ENCODE data around the gene PRND.
"Not testable (repeated sequence)": the region's sequence is repeated elsewhere in the genome, so short reads cannot be mapped to it uniquely, and the experiment has no call there.

The PRND gene

DNA sequence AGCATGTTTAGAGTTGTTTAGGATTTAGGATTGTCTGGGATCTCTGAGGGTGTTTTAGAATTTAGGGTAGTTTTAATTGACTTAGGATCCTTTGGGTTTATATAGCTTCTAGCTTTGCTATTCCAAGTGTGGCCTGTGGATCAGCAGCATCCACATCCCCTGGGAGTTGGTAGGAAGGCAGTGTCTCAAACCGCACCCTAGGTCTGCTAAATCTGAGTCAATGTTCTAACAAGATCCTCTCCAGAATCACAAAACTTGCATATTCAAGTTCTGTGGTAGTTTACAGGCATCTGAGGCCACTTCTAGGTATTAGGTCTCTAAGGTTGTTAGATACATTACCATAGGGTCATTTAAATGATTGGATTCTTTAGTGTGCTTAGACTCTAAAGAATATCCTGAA, 48.3 kb downstream of the PRND start:
- TF ChIP-seq POLR2A (IDR thresholded peaks at IDR 0.05; ENCODE audit: low read length) (no peak), GATA1 (IDR thresholded peaks at IDR 0.05; ENCODE audit: low read depth, low read length) (no peak)
- DNase-seq: no peak

- DNase-seq: no peak
- TF ChIP-seq GATA1 (IDR thresholded peaks at IDR 0.05; ENCODE audit: low read depth, low read length) (no peak), POLR2A (IDR thresholded peaks at IDR 0.05; ENCODE audit: low read length) (no peak)
These were observed 49.3 kb downstream of the PRND start for GRCh38 chr20:4771004-4771403.

- no peak for DNase-seq
- no peak for TF ChIP-seq POLR2A (IDR thresholded peaks at IDR 0.05; ENCODE audit: low read length)
- TF ChIP-seq GATA1 (IDR thresholded peaks at IDR 0.05; ENCODE audit: low read depth, low read length): no peak
These were observed 50.4 kb downstream of the PRND start for GRCh38 chr20:4772132-4772531.

- DNase-seq: not testable (repeated sequence)
These were observed 51.3 kb downstream of the PRND start for GRCh38 chr20:4773014-4773413.

GRCh38 chr20:4773736-4774135, 52.0 kb downstream of the PRND start:
- DNase-seq: no peak
- no peak for TF ChIP-seq GATA1 (IDR thresholded peaks at IDR 0.05; ENCODE audit: low read depth, low read length)
- TF ChIP-seq POLR2A (IDR thresholded peaks at IDR 0.05; ENCODE audit: low read length): no peak

DNA sequence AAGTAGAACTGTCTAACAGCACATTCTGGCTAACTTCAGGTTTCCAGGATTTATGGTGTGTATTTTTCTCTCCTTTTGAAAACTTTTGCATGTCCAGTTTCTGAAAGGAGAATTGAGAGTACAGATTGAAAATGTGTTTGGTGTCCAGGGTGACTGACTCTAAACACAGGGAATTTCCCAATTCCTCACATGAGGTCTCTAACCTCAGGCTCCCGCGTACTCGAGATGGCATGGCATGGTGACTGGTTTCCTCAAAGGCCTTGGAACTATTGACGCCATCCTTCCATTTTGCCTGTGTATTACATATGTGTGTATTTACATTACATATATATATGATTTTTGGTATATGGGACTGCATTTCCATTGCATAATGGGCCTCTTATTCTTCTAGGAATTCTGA, 52.5 kb downstream of the PRND start:
- DNase-seq: no peak
- TF ChIP-seq GATA1 (IDR thresholded peaks at IDR 0.05; ENCODE audit: low read depth, low read length) (no peak), POLR2A (IDR thresholded peaks at IDR 0.05; ENCODE audit: low read length) (no peak)

DNA sequence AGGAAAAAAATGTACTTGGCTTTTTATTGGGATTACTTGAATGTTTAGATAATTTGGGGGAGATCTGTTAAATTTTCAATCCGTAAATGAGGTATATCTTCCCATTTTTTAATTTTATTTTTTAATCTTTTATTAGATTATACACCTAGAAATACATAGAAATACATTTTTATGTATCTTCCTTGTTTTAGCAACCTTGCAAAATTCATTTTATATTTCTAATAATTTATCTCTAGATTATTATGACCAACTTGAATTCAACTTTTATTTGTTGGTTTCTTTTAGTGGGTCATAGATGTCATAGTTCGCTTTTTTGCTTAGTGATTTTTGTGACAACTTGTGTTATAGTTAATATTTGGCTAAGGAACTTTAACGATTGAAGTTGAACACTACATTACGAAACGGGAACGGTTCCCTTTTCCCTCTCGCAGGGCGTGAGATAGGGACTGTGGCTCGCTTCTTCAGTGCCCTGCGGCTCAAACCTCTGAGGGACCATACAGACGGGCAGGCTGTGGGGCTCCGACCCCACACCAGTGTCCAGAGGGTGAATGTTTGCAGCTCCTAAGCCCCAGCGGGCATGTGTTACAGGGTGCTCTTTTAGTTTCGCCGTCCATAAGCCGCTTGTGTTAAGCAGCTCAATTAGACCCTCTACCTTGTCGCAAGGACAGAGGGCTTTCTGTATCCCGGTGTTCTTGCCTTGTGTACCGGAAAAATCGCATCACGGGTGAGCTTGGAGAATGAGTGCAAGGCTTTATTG, 53.8 kb downstream of the PRND start:
- DNase-seq: no peak
- TF ChIP-seq GATA1 (IDR thresholded peaks at IDR 0.05; ENCODE audit: low read depth, low read length) (no peak), POLR2A (IDR thresholded peaks at IDR 0.05; ENCODE audit: low read length) (no peak)

GRCh38 chr20:4776079-4776630, 54.4 kb downstream of the PRND start:
- no peak for DNase-seq
- no peak for TF ChIP-seq GATA1 (IDR thresholded peaks at IDR 0.05; ENCODE audit: low read depth, low read length)
- TF ChIP-seq POLR2A (IDR thresholded peaks at IDR 0.05; ENCODE audit: low read length): no peak
